ACC112 (cell line): ENCODE results near the gene EFHD1.

ENCODE experiments used
- H2AFZ ChIP-seq: fragments of 200-600 bp; sonication (generic); one replicate; pipeline ENCODE4 v1.6.0; 2017; ENCODE audit warnings: antibody characterized with exemption, low read length; ENCODE audit not compliant: unreplicated experiment
- H3K27ac ChIP-seq: fragments of 200-600 bp; sonication (generic); 2 replicates; pipeline ENCODE4 v1.5.1; 2014; ENCODE audit warnings: low read depth, mild to moderate bottlenecking, antibody characterized with exemption, low read length, moderate library complexity
- H3K27me3 ChIP-seq: fragments of 200-600 bp; sonication (generic); 2 replicates; pipeline ENCODE4 v1.6.1; 2014; ENCODE audit warnings: mild to moderate bottlenecking, antibody characterized with exemption, low read length, moderate library complexity, mixed read lengths; ENCODE audit not compliant: insufficient read depth
- H3K36me3 ChIP-seq: fragments of 200-600 bp; sonication (generic); 2 replicates; pipeline ENCODE4 v1.6.1; 2016; ENCODE audit warnings: mild to moderate bottlenecking, antibody characterized with exemption, low read length, moderate library complexity, mixed read lengths; ENCODE audit not compliant: insufficient read depth
- H3K4me1 ChIP-seq: fragments of 200-600 bp; sonication (generic); one replicate; pipeline ENCODE4 v1.6.1; 2016; ENCODE audit warnings: low read length, mixed read lengths; ENCODE audit not compliant: insufficient read depth, unreplicated experiment, control insufficient read depth
- H3K4me3 ChIP-seq: fragments of 200-600 bp; sonication (generic); 2 replicates; pipeline ENCODE4 v1.5.1; 2014; ENCODE audit warnings: mild to moderate bottlenecking, low read depth, low read length
- H3K79me2 ChIP-seq: fragments of 200-600 bp; sonication (generic); one replicate; pipeline ENCODE4 v1.6.0; 2016; ENCODE audit warnings: low read length; ENCODE audit not compliant: control insufficient read depth, unreplicated experiment, insufficient read depth

EFHD1 gene

DNA sequence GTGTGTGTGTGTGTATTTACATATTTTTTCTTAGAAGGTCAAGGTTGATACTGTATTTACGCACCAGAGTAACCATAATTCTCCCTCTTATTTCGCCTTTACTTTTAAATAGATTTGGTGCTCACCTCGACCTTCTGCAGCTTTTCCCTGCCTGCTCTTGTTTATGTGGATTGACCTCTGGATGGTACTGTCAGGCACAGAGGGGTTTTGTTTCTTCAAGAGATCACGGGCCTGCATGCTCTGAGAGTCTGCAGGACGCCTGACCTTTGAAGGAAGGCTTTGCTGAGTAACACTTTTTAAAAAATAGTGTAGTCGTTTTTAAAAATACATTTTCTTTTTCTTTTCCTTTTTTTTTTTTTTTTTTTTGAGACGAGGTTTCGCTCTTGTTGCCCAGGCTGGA lies 18.1 kb upstream of the EFHD1 start:
- H2AFZ ChIP-seq: no peak overlapping the region
- H3K27ac ChIP-seq: no peak overlapping the region
- no peaks in the 10 kb centered on the region for H3K4me1 ChIP-seq
- H3K79me2 ChIP-seq: no peaks in the 10 kb centered on the region
- H3K4me3 ChIP-seq: no peak overlapping the region
- no peaks in the 10 kb centered on the region for H3K27me3 ChIP-seq
- no peaks in the 10 kb centered on the region for H3K36me3 ChIP-seq

DNA sequence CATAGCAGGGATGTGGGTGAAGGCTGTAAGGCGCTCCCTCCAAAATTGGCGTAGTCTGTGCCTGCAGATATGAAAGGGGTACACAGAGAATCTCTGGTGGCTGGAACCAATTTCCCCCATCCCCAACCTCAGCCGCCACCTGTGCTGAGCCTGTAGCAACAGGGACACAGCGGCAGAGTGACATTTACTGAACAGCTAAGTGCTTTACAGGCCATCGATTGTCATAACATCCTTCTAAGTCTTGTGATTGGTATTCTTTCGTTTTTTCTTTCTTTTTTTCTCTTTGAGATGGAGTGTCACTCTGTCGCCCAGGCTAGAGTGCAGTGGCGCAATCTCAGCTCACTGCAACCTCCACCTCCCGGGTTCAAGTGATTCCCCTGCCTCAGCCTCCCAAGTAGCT lies 12.2 kb upstream of the EFHD1 start:
- no peaks in the 10 kb centered on the region for H3K4me1 ChIP-seq
- H3K79me2 ChIP-seq: no peaks in the 10 kb centered on the region
- no peak overlapping the region for H3K4me3 ChIP-seq
- peaks cover 4% of the 10 kb centered on the region for H3K27me3 ChIP-seq
- no peak overlapping the region for H3K27ac ChIP-seq
- no peaks in the 10 kb centered on the region for H3K36me3 ChIP-seq
- H2AFZ ChIP-seq: no peak overlapping the region

DNA sequence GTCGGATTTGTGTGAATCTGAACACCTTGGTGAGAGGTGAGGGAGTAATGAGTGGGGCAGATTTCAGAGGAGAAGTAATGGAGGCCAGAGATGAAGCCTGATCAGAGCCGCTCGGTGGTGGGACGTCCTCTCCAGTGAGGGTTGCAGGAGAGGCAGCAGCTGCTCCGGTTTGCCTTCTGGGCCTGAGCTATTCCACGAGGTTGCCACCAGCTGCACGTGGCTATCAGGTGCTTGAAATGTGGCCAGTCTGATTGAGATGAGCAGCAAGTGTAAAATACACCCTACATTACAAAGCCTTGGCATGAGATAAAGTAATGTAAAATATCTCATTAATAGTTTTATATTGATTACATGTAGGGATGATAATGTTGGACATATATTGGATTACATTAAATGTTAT lies 10.8 kb upstream of the EFHD1 start:
- no peak overlapping the region for H3K4me3 ChIP-seq
- peaks cover 7% of the 10 kb centered on the region for H3K27me3 ChIP-seq
- H3K27ac ChIP-seq: no peak overlapping the region
- H3K4me1 ChIP-seq: no peaks in the 10 kb centered on the region
- no peaks in the 10 kb centered on the region for H3K79me2 ChIP-seq
- H2AFZ ChIP-seq: no peak overlapping the region
- H3K36me3 ChIP-seq: no peaks in the 10 kb centered on the region

DNA sequence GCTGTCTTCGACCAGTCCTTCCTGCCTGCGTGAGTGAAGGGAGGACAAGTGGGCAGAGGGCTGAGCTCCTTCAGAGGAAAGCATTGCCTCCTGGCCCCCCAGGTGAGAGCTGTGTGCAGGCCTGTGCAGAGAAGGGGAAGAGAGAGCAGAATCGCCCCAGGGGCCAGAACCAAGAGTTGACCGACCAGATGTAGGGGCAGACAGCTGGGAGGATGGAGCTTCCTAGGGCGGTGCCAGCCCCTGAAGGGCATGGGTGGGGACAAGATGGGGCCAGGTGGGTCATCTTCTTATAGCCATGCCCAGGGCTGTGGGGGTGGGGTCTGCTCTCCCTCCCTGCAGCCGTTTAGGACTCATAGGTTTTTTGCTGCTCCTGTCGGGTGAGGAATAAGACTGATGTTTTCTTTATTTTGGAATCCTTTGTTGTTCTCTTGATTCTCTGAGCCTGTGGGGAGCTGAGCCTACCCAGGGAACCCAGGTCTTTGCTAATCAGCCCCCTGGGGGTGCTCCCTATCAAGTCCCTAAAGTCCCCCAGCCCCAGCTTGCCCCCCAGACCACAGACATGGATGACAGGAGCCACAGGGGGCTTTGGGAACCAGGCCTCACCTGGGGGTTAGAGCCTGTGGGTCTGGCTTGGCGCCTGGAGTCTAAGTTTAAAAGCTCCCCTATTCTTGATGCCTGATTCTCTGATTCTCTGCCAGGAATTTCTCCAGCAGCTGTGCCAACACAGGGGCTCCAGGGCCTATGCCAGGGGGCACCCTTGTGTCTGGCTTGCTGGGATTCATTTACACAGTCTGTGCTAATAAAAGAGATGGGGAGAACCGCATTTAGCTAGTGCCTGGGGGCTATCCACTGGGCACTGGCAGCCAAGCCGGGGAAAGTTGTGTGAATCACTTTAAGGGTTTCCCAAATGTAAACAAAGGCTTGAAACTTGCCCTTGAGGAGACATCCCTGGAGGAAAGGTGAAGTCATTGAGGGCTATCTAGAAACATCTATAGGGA lies 9.3 kb upstream of the EFHD1 start:
- Histone ChIP-seq H3K27ac (no peak overlapping the region), H3K36me3 (no peaks in the 10 kb centered on the region), H3K4me3 (no peak overlapping the region), H3K79me2 (no peaks in the 10 kb centered on the region), H3K4me1 (no peaks in the 10 kb centered on the region), H2AFZ (no peak overlapping the region), H3K27me3 (peaks cover 13% of the 10 kb centered on the region)

DNA sequence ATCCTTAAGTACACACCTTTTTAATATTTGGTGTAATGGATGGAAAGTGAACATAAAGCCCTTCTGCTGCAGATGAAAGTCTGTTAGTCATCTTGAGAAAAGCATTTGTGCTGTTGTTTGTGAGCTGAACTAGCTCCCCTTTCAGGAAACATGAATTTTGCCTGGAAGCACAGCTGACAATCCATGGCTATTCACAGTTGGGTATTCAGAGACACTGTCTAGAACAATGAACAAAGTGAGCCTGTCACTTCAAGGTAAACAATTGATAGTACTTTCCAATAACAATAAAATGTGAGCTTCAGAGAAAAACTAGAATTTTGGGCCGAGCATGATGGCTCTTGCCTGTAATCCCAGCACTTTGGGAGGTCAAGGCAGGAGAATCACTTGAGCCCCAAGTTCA lies 6.8 kb upstream of the EFHD1 start:
- H3K27ac ChIP-seq: no peak overlapping the region
- no peaks in the 10 kb centered on the region for H3K36me3 ChIP-seq
- no peaks in the 10 kb centered on the region for H3K79me2 ChIP-seq
- H3K4me1 ChIP-seq: no peaks in the 10 kb centered on the region
- peaks cover 13% of the 10 kb centered on the region for H3K27me3 ChIP-seq
- no peak overlapping the region for H3K4me3 ChIP-seq
- no peak overlapping the region for H2AFZ ChIP-seq

DNA sequence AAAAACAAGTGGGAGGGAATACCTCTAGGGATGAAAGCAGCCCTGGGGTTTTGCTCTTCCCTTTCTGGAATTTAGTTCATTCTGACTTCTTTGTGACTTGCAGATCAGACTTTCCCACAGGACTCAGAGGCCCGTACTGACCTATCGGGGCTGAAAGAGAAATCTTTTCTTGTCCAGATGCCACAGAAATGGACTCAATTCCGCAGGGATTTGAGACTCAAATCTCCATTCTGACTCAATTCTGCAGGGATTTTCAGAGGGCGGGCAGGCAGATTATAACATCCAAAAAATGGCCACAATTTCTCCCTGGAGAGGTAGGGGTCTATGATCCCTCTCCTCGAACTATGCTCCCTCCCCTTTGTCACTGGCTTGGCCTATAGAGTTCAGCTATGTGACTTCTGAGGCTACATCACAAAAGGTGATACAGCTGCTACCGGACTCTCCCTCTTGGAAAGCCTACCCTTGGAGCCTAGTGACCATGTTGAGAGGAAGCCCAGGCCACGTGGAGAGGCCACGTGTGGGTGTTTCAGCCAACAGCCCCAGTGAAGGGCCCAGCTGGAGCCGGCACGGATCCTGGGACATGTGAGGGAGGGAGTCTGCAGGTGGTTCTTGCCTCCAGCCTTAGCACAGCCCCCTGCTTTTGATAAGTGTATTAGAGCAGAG lies 4.8 kb upstream of the EFHD1 start:
- Histone ChIP-seq H3K4me1 (peaks cover 5% of the 10 kb centered on the region), H3K4me3 (no peak overlapping the region), H3K27ac (no peak overlapping the region), H3K27me3 (peaks cover 30% of the 10 kb centered on the region), H3K79me2 (no peaks in the 10 kb centered on the region), H2AFZ (no peak overlapping the region), H3K36me3 (no peaks in the 10 kb centered on the region)

DNA sequence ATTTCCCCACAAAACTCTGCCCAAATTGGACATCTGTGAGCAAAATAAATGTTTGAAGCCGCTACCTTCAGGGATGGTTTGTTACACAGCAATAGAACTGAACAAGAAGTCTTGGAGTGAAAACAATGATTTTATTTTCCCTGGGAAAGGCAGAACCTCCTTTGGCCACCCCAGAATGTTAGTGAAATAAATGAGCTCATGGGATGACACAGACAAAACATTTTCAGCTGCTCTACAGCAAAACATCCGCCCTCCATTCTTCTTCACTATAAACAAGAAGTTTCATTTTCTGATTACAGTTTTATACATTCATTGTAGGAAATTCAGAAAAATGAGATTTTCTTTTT lies 4.3 kb upstream of the EFHD1 start:
- peaks cover 8% of the 10 kb centered on the region for H3K4me1 ChIP-seq
- H3K36me3 ChIP-seq: no peaks in the 10 kb centered on the region
- no peak overlapping the region for H3K27ac ChIP-seq
- H3K79me2 ChIP-seq: no peaks in the 10 kb centered on the region
- no peak overlapping the region for H3K4me3 ChIP-seq
- no peak overlapping the region for H2AFZ ChIP-seq
- peaks cover 35% of the 10 kb centered on the region for H3K27me3 ChIP-seq

DNA sequence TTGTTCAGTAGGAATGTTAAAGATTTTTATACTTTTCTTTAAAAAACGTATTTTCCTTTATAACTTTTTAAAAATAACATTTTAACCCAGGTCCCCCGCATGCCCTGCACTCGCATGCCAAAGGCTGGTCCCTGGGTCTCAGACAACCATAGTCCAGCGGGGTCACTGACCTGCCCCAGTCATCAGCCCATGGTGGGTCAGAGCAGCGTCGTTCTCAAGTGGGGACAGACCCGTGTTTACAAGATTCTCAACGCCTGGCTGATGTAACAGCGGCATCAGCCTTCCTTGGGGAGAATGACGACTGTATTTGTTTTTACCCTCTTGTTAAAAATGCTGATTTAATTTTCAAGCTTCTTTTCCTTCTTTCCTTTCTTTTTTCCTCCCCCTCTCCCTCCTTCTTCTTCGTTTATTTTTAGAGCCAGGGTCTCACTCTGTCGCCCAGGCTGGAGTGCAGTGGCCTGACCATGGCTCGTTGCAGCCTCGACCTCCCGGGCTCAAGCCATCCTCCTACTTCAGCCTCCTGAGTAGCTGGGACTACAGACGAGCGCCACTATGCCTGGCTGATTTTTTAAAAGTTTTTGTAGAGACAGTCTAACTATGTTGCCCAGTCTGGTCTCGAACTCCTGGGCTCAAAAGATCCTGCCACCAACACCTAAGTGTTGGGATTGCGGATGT lies 1.0 kb upstream of the EFHD1 start:
- Histone ChIP-seq H3K4me3 (peak overlapping the region; percentile 75), H3K36me3 (no peaks in the 10 kb centered on the region), H3K4me1 (peaks cover 8% of the 10 kb centered on the region), H3K27me3 (peaks cover 54% of the 10 kb centered on the region), H3K27ac (no peak overlapping the region), H3K79me2 (no peaks in the 10 kb centered on the region), H2AFZ (no peak overlapping the region)

DNA sequence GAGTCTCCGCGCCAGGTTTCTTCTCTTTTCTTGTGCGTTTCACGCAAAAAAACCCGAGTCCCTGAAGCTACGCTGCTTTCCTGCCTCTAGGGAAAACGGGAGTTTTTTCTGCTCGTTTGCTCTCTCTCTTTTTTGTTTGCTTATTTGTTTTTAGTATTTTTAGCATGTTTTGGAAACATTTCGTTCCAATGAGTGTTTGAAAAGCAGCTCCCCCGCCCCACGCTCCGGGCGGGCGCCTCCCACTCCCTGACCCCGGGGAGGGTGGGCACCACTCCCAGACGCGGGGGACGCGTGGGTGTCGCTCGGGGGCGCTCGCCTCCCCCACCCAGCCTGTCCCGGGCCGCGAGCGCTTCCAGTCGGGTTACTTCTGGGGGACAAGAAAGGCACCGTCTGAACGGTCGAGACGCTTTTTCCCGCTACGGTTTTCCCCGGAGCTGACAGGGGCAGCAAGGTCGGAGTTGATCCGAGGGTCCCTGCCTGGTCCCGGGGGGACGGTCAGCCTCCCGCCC lies 446 bp upstream of the EFHD1 start:
- Histone ChIP-seq H3K27ac (no peak overlapping the region), H3K27me3 (peaks cover 58% of the 10 kb centered on the region), H2AFZ (peak overlapping the region; percentile 61), H3K79me2 (no peaks in the 10 kb centered on the region), H3K4me1 (peaks cover 8% of the 10 kb centered on the region), H3K4me3 (peak overlapping the region; percentile 75), H3K36me3 (no peaks in the 10 kb centered on the region)

DNA sequence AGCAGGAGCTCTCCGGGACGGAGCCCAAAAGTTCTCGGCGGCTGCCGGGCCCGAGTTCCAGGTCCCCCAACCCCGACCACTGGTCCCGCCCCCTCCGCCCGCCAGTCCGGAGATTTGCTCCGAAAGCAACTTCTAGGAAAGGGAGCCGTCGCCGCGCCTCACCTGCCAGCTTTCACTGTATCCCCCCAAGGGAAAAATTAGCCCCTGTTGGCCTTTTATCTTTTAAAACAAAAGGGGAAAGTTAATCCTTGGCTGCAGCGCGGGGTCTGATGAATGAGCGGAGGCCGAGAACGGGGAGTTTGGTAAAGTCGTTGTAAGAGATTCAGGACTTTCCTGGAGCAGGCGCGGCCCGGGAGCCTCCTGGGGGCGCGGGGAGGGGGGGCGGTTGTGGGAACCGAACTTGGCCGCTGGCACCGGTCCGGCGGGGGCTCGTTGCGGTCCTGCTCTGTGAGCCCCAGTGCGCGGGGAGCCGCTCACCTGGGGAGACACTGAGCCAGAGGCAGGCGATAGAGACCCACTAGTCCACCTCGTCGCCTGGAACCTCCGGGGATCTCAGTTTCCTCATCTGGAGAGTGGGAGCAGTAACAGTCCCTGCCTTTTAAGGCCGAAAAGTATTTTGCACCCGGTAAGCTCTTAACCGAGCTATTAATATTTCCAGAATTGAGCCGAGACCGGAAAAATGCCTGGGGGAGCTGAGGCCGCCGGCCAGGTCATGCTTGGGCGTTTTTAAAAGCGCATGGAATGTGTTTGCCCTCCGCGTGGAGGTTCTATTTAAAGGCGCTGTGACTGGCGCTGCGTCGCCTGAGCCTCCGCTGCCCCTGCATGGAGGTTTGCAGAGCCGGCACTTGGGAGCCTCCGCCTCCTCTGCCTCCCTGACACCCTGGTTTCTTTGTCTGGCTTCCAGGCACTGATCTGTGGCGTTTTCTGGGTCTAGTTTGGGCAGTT lies 1.1 kb downstream of the EFHD1 start:
- Histone ChIP-seq H3K4me3 (peak overlapping the region; percentile 75), H3K36me3 (no peaks in the 10 kb centered on the region), H3K4me1 (peaks cover 8% of the 10 kb centered on the region), H2AFZ (no peak overlapping the region), H3K79me2 (no peaks in the 10 kb centered on the region), H3K27me3 (peaks cover 65% of the 10 kb centered on the region), H3K27ac (no peak overlapping the region)
